ENCODE measurements around the gene SPATA46. TPM values are rescaled to one million over a fixed set of nuclear protein-coding genes. Genes with fewer than 3 reads are reported as not detected.

SPATA46 gene
- total and polyA plus RNA-seq, 2 donors (not counting 3 experiments of a cell fraction or from before 2014, with no cell fraction given): not detected

DNA sequence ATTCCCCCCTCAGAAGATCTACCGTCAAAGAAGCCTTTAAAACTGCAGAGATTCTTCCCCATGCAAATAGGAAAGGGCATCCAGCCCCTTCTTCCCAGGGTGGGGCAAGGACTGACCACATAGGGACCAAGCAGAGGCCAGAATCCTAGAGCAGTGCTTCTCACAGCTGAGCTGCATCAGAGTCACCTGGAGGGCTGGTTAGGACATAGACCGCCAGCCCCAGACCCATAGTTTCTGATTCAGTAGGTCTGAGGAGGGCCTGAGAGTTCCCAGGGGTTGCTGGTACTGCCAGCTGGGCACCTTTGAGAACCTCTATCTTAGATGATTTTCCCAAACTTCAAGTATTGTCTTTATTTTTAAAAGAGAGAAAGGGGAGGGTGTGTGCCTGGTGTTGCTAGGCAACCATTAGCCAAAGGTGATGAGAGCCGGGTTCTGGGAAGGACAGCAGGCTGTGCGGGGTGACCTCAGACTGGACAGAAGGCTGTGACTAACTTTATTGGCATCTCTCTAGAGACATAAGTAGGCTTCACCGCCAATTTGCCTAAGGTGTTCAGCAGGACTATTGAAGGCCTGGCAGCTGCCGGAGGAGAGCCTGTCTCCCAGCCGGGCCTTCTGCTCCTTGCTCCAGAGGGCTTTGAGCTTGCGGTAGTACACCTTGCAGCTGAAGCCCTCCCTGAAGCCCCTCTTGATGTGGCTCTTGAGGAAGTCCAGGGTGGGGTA is 3.0 kb downstream of the SPATA46 start:
- H3K4me3 ChIP-seq (replicated peaks in 1 of 3; ENCODE audit: insufficient read depth in 1 of 3, low read depth in 1 of 3, low read length in 3 of 3): no peak overlapping the region
- TF ChIP-seq, protein P1, sequence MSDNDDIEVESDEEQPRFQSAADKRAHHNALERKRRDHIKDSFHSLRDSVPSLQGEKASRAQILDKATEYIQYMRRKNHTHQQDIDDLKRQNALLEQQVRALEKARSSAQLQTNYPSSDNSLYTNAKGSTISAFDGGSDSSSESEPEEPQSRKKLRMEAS (IDR thresholded peaks at IDR 0.05; ENCODE audit: insufficient read depth, insufficient read length): no peak
- TF ChIP-seq JUN (IDR thresholded peaks at IDR 0.05; ENCODE audit: borderline replicate concordance, insufficient read depth, insufficient read length, low read depth) (no peak), GATA2 (IDR thresholded peaks at IDR 0.05; ENCODE audit: insufficient read depth, insufficient read length, low read depth, low read length) (no peak), EZH2 (IDR thresholded peaks at IDR 0.05; ENCODE audit: borderline replicate concordance, low read depth, low read length, severe bottlenecking) (no peak), POLR2AphosphoS5 (IDR thresholded peaks at IDR 0.05; ENCODE audit: insufficient read depth, low read depth, low read length) (no peak), MYC (IDR thresholded peaks at IDR 0.05; ENCODE audit: low read depth, low read length) (no peak), POLR2A (IDR thresholded peaks at IDR 0.05; ENCODE audit: low read depth, low read length) (no peak), FOS (IDR thresholded peaks at IDR 0.05; ENCODE audit: borderline replicate concordance, insufficient read depth, low read length) (no peak)
- TF ChIP-seq, protein P2, sequence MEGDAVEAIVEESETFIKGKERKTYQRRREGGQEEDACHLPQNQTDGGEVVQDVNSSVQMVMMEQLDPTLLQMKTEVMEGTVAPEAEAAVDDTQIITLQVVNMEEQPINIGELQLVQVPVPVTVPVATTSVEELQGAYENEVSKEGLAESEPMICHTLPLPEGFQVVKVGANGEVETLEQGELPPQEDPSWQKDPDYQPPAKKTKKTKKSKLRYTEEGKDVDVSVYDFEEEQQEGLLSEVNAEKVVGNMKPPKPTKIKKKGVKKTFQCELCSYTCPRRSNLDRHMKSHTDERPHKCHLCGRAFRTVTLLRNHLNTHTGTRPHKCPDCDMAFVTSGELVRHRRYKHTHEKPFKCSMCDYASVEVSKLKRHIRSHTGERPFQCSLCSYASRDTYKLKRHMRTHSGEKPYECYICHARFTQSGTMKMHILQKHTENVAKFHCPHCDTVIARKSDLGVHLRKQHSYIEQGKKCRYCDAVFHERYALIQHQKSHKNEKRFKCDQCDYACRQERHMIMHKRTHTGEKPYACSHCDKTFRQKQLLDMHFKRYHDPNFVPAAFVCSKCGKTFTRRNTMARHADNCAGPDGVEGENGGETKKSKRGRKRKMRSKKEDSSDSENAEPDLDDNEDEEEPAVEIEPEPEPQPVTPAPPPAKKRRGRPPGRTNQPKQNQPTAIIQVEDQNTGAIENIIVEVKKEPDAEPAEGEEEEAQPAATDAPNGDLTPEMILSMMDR (IDR thresholded peaks at IDR 0.05; ENCODE audit: extremely low read depth in 1 of 2, insufficient read depth in 1 of 2, low read depth in 1 of 2, low read length in 2 of 2): no peak
- dilution Hi-C loops (cut with MboI; ENCODE audit: extremely low pct_ligation_motif_present, low sequenced_read_pairs): no loop called here
- no peak overlapping the region for H3K4me2 ChIP-seq (ENCODE audit: insufficient read depth, low read length)
- H3K9ac ChIP-seq (replicated peaks; ENCODE audit: extremely low read depth, insufficient read depth, low read length): no peak overlapping the region
- H3K9me1 ChIP-seq (replicated peaks; ENCODE audit: control insufficient read depth, extremely low read depth, insufficient read depth, low read length): no peaks in the 10 kb centered on the region
- H3K9me3 ChIP-seq (replicated peaks; ENCODE audit: control insufficient read depth, insufficient read depth, low read length): no peaks in the 10 kb centered on the region
- H3K4me1 ChIP-seq (ENCODE audit: control insufficient read depth, extremely low read depth, insufficient read depth, low read length): no peaks in the 10 kb centered on the region
- no peaks in the 10 kb centered on the region for H3K36me3 ChIP-seq (ENCODE audit: control insufficient read depth in 2 of 2, extremely low read depth in 1 of 2, insufficient read depth in 2 of 2, low read length in 2 of 2)
- H3K79me2 ChIP-seq (ENCODE audit: control insufficient read depth, insufficient read depth, low read length): no peaks in the 10 kb centered on the region
- intact Hi-C loops (cut with micrococcal nuclease): no loop called here
- FAIRE-seq (no peak), DNase-seq (ENCODE audit: low read depth, low spot score) (no peak)
- no TSS peak for BruUV-seq (replicated peaks)
- H2AFZ ChIP-seq (ENCODE audit: low read depth, low read length): no peak overlapping the region
- no peaks in the 10 kb centered on the region for H4K20me1 ChIP-seq (replicated peaks; ENCODE audit: control insufficient read depth, extremely low read depth, insufficient read depth, low read length)
- CTCF ChIA-PET: no interaction called here
- POLR2A ChIA-PET: no interaction called here
- H3K27ac ChIP-seq (ENCODE audit: insufficient read depth, low read depth, low read length): no peak overlapping the region
- no peaks in the 10 kb centered on the region for H3K27me3 ChIP-seq (ENCODE audit: control insufficient read depth in 2 of 2, insufficient read depth in 2 of 2, low read length in 2 of 2)
